IMR-90 (cell line): ENCODE measurements around the gene CDC73. TPM values are rescaled to one million over a fixed set of nuclear protein-coding genes. Genes with fewer than 3 reads are reported as not detected.

Source experiments
- ATAC-seq: fragments of 200-7000 bp; cut with Tn5 transposase; 2 replicates; pipeline ENCODE4 v1.9.1; 2020; ENCODE audit warnings: low read depth, mild to moderate bottlenecking, moderate library complexity
- BruUV-seq: library from RNA; stranded (reverse); fragments of 400-500 nt; replicated peaks from 2 replicates; lab custom pipeline; 2021; lab: Mats Ljungman, UMichigan
- CTCF ChIA-PET: fragments of 300-600 bp; formaldehyde crosslinking; extraction: SDS; loops from one replicate; lab custom pipeline; 2021; ENCODE audit warnings: antibody characterized with exemption; lab: Yijun Ruan, JAX
- POLR2A ChIA-PET: fragments of 300-600 bp; sonication (Branson Sonifier 250); formaldehyde crosslinking; loops from one replicate; lab custom pipeline; 2022; ENCODE audit warnings: antibody characterized with exemption; ENCODE audit not compliant: unreplicated experiment; lab: Charles Lee
- DNase-seq: peaks from one replicate; pipeline ENCODE4 v3.0.0; 2013
- H2AFZ ChIP-seq: replicated peaks from 2 replicates; pipeline ENCODE3; 2013; ENCODE audit warnings: low read length, mild to moderate bottlenecking; ENCODE audit not compliant: poor library complexity
- H2AK5ac ChIP-seq: 2 replicates; pipeline ENCODE4 v1.6.1; 2013; ENCODE audit warnings: low read depth, low read length, inconsistent platforms
- H2AK9ac ChIP-seq: replicated peaks from 2 replicates; pipeline ENCODE3; 2013; ENCODE audit warnings: mild to moderate bottlenecking, low read depth, low read length, moderate library complexity; ENCODE audit not compliant: poor library complexity
- H2BK120ac ChIP-seq: 2 replicates; pipeline ENCODE4 v1.6.1; 2013; ENCODE audit warnings: low read depth, low read length, inconsistent platforms
- H2BK15ac ChIP-seq: 3 replicates; pipeline ENCODE4 v1.6.1; 2013; ENCODE audit warnings: low read depth, low read length, inconsistent platforms
- H2BK20ac ChIP-seq: 2 replicates; pipeline ENCODE4 v1.6.1; 2013; ENCODE audit warnings: low read depth, mild to moderate bottlenecking, inconsistent platforms, low read length, moderate library complexity
- H2BK5ac ChIP-seq: 2 replicates; pipeline ENCODE4 v1.6.1; 2013; ENCODE audit warnings: mild to moderate bottlenecking, low read depth, low read length, inconsistent platforms; ENCODE audit not compliant: poor library complexity, severe bottlenecking
- H3K14ac ChIP-seq: replicated peaks from 2 replicates; pipeline ENCODE4 v1.6.1; 2013; ENCODE audit warnings: low read depth, low read length, inconsistent platforms
- H3K18ac ChIP-seq: 2 replicates; pipeline ENCODE4 v1.6.1; 2013; ENCODE audit warnings: low read depth, low read length, control low read depth
- H3K23ac ChIP-seq: 2 replicates; pipeline ENCODE4 v1.6.1; 2013; ENCODE audit warnings: low read depth, low read length, inconsistent platforms
- H3K27ac ChIP-seq: 2 replicates; pipeline ENCODE4 v1.5.1; 2013; ENCODE audit warnings: mild to moderate bottlenecking, control low read depth, low read length; ENCODE audit not compliant: insufficient read depth
- H3K27me3 ChIP-seq: 2 replicates; pipeline ENCODE4 v1.6.1; 2013; ENCODE audit warnings: low read length; ENCODE audit not compliant: control insufficient read depth, insufficient read depth
- H3K36me3 ChIP-seq: 2 replicates; pipeline ENCODE4 v1.6.1; 2013; ENCODE audit warnings: low read length, mixed read lengths; ENCODE audit not compliant: control insufficient read depth, insufficient read depth
- H3K4ac ChIP-seq: 2 replicates; pipeline ENCODE4 v1.6.1; 2013; ENCODE audit warnings: low read depth, low read length, inconsistent platforms
- H3K4me1 ChIP-seq: 2 replicates; pipeline ENCODE4 v1.6.1; 2013; ENCODE audit warnings: low read length, mixed read lengths; ENCODE audit not compliant: control insufficient read depth, insufficient read depth
- H3K4me2 ChIP-seq: 2 replicates; pipeline ENCODE4 v1.6.1; 2013; ENCODE audit warnings: low read depth, mild to moderate bottlenecking, control low read depth, low read length, moderate library complexity
- H3K4me3 ChIP-seq: 2 replicates; pipeline ENCODE4 v1.5.1; 2013; ENCODE audit warnings: low read depth, mild to moderate bottlenecking, control low read depth, low read length, moderate library complexity; ENCODE audit not compliant: insufficient read depth
- H3K56ac ChIP-seq: 2 replicates; pipeline ENCODE4 v1.6.1; 2013; ENCODE audit warnings: low read length, inconsistent platforms; ENCODE audit not compliant: insufficient read depth; ENCODE audit errors: extremely low read depth
- H3K79me1 ChIP-seq, 2 experiments: 2 replicates each; pipeline ENCODE4 v1.6.1; 2013; ENCODE audit warnings: low read length in 2 of 2, inconsistent platforms in 1 of 2, low read depth in 1 of 2
- H3K9ac ChIP-seq: 2 replicates; pipeline ENCODE4 v1.6.1; 2013; ENCODE audit warnings: low read depth, low read length, control low read depth
- H3K9me1 ChIP-seq: 2 replicates; pipeline ENCODE4 v1.6.1; 2013; ENCODE audit warnings: low read length, inconsistent platforms; ENCODE audit not compliant: insufficient read depth
- H3K9me3 ChIP-seq: 2 replicates; pipeline ENCODE4 v1.6.1; 2013; ENCODE audit warnings: low read length; ENCODE audit not compliant: control insufficient read depth, insufficient read depth
- H4K20me1 ChIP-seq: 2 replicates; pipeline ENCODE4 v1.6.1; 2013; ENCODE audit warnings: low read length, inconsistent platforms; ENCODE audit not compliant: insufficient read depth
- H4K5ac ChIP-seq: 2 replicates; pipeline ENCODE4 v1.6.1; 2013; ENCODE audit warnings: mild to moderate bottlenecking, low read depth, low read length, control low read depth
- H4K8ac ChIP-seq, 2 experiments: 2 replicates each; pipeline ENCODE4 v1.6.1; 2013; ENCODE audit warnings: low read depth in 2 of 2, low read length in 2 of 2, control low read depth in 1 of 2, inconsistent platforms in 1 of 2
- H4K91ac ChIP-seq: 2 replicates; pipeline ENCODE4 v1.6.1; 2013; ENCODE audit warnings: low read depth, low read length, inconsistent platforms; ENCODE audit not compliant: insufficient read depth
- BHLHE40 ChIP-seq: fragments of 150-350 bp; IDR thresholded peaks from 2 replicates; pipeline ENCODE4 v1.6.1; 2016; ENCODE audit warnings: mild to moderate bottlenecking, low read depth, low read length
- CEBPB ChIP-seq: IDR thresholded peaks from 2 replicates; pipeline ENCODE4 v1.6.1; 2012; ENCODE audit warnings: low read depth, low read length, improper control_type of control experiment
- CHD1 ChIP-seq: IDR thresholded peaks from 2 replicates; pipeline ENCODE4 v1.6.1; 2012; ENCODE audit warnings: low read depth, low read length, improper control_type of control experiment
- CTCF ChIP-seq: conservative IDR thresholded peaks from 2 replicates; pipeline ENCODE4 v1.5.1; 2012; ENCODE audit warnings: mild to moderate bottlenecking, low read depth, low read length, improper control_type of control experiment
- ELK1 ChIP-seq: fragments of 150-350 bp; IDR thresholded peaks from 2 replicates; pipeline ENCODE4 v1.6.1; 2016; ENCODE audit warnings: low read depth, mild to moderate bottlenecking, low read length, moderate library complexity, borderline replicate concordance
- FOS ChIP-seq: fragments of 150-350 bp; IDR thresholded peaks from 2 replicates; pipeline ENCODE4 v1.6.1; 2016; ENCODE audit warnings: low read depth, low read length
- MAFK ChIP-seq: IDR thresholded peaks from 2 replicates; pipeline ENCODE4 v1.6.1; 2012; ENCODE audit warnings: low read depth, low read length, improper control_type of control experiment
- MAZ ChIP-seq: IDR thresholded peaks from 2 replicates; pipeline ENCODE4 v1.6.1; 2012; ENCODE audit warnings: low read depth, mild to moderate bottlenecking, low read length, improper control_type of control experiment, moderate library complexity, borderline replicate concordance
- MXI1 ChIP-seq: IDR thresholded peaks from 2 replicates; pipeline ENCODE4 v1.6.1; 2012; ENCODE audit warnings: low read depth, mild to moderate bottlenecking, low read length, moderate library complexity, borderline replicate concordance
- NFE2L2 ChIP-seq: fragments of 150-350 bp; IDR thresholded peaks from 2 replicates; pipeline ENCODE4 v1.6.1; 2016; ENCODE audit warnings: low read depth, mild to moderate bottlenecking, low read length
- POLR2A ChIP-seq: IDR thresholded peaks from 2 replicates; pipeline ENCODE4 v1.6.1; 2012; ENCODE audit warnings: mild to moderate bottlenecking, low read depth, low read length
- RAD21 ChIP-seq: IDR thresholded peaks from 2 replicates; pipeline ENCODE4 v1.6.1; 2012; ENCODE audit warnings: low read length, improper control_type of control experiment
- RCOR1 ChIP-seq: IDR thresholded peaks from 2 replicates; pipeline ENCODE4 v1.6.1; 2012; ENCODE audit warnings: mild to moderate bottlenecking, low read length, improper control_type of control experiment; ENCODE audit not compliant: insufficient replicate concordance
- RFX5 ChIP-seq: IDR thresholded peaks from 2 replicates; pipeline ENCODE4 v1.8.0; 2012; ENCODE audit warnings: low read depth, mild to moderate bottlenecking, low read length, moderate library complexity
- SMC3 ChIP-seq: fragments of 150-350 bp; IDR thresholded peaks from 2 replicates; pipeline ENCODE4 v1.6.1; 2016; ENCODE audit warnings: low read depth, mild to moderate bottlenecking, antibody characterized with exemption, low read length, moderate library complexity
- USF2 ChIP-seq: fragments of 150-350 bp; IDR thresholded peaks from 2 replicates; pipeline ENCODE4 v1.6.1; 2017; ENCODE audit warnings: mild to moderate bottlenecking, antibody characterized with exemption, low read length, low read depth
- WGBS, 2 experiments: methylation state at CpG; one replicate each; pipeline versions ENCODE4 v1.1.5 to v1.1.7; 2013; ENCODE audit warnings: missing lambda C conversion rate in 2 of 2; ENCODE audit not compliant: insufficient read length in 1 of 2; ENCODE audit errors: extremely low coverage in 2 of 2; 5-methylcytosine and 5-hydroxymethylcytosine counted together
- dilution Hi-C: fragments of 300-500 bp; cut with HindIII; formaldehyde crosslinking; loops from one replicate; pipeline ENCODE4 v1.14.3; 2018; ENCODE audit warnings: low sequenced_read_pairs; ENCODE audit not compliant: unreplicated experiment
- in situ Hi-C: fragments of 300-500 bp; cut with MboI; formaldehyde crosslinking; loops from 3 replicates; pipeline ENCODE4 v1.14.3; 2019; ENCODE audit warnings: low sequenced_read_pairs, inconsistent platforms, mixed read lengths
- intact Hi-C: fragments of 100-400 bp; cut with micrococcal nuclease; formaldehyde crosslinking; loops from 2 replicates; pipeline ENCODE4 v1.10.0; 2022
- polyA plus RNA-seq, 3 experiments: library from polyadenylated mRNA; depleted of rRNA; stranded (reverse); fragments of >200 nt; gene quantifications; 2 replicates each; pipeline ENCODE4 v1.2.3, GENCODE V29; 2012; ENCODE audit warnings: low replicate concordance in 1 of 3
- total RNA-seq: library from RNA; depleted of rRNA; stranded (reverse); fragments of >200 nt; gene quantifications from 2 replicates; pipeline ENCODE4 v1.2.3, GENCODE V29; 2012

The CDC73 gene
- total and polyA plus RNA-seq, 2 of the 4 experiments (the other 2 are of a cell fraction): 22.1 to 29.6 TPM

GRCh38 chr1:193108471-193108870, 13.4 kb upstream of the CDC73 start:
- H3K9me1 ChIP-seq: peaks cover 9% of the 10 kb centered on the region
- H3K4ac ChIP-seq: no peak overlapping the region
- ChIA-PET POLR2A (no interaction called here), CTCF (no interaction called here)
- no peak overlapping the region for H3K4me3 ChIP-seq
- no peaks in the 10 kb centered on the region for H3K36me3 ChIP-seq
- peaks cover 7% of the 10 kb centered on the region for H3K4me1 ChIP-seq
- no peak overlapping the region for H2AK9ac ChIP-seq
- H4K8ac ChIP-seq: no peak overlapping the region
- no peak for TF ChIP-seq RCOR1
- no peak for TF ChIP-seq MXI1
- no peak for TF ChIP-seq USF2
- TF ChIP-seq CTCF: no peak
- no peak for TF ChIP-seq CEBPB
- TF ChIP-seq RFX5: no peak
- TF ChIP-seq BHLHE40: no peak
- TF ChIP-seq SMC3: no peak
- TF ChIP-seq RAD21: no peak
- TF ChIP-seq CHD1: no peak
- no peak for TF ChIP-seq MAFK
- no peak for TF ChIP-seq NFE2L2
- no peak for TF ChIP-seq POLR2A
- no peak for TF ChIP-seq ELK1
- no peak for TF ChIP-seq MAZ
- no peak for TF ChIP-seq FOS
- no peak overlapping the region for H2BK15ac ChIP-seq
- H2BK20ac ChIP-seq: no peak overlapping the region
- H3K27ac ChIP-seq: no peak overlapping the region
- H3K9ac ChIP-seq: no peak overlapping the region
- H2BK120ac ChIP-seq: no peak overlapping the region
- no peak overlapping the region for H3K56ac ChIP-seq
- no peak overlapping the region for H2AK5ac ChIP-seq
- no peak overlapping the region for H2AFZ ChIP-seq
- peaks cover 8% of the 10 kb centered on the region; the same call in 1 of the 2 replicates for H4K20me1 ChIP-seq
- BruUV-seq: no TSS peak
- no peak for ATAC-seq
- H3K79me1 ChIP-seq: peaks cover 7 to 14% of the 10 kb centered on the region in 2 experiments
- intact Hi-C loops (no loop called here), dilution Hi-C loops (no loop called here), in situ Hi-C loops (no loop called here)
- H3K9me3 ChIP-seq: no peaks in the 10 kb centered on the region
- 100% methylated on average over 1 of the region's 3 CpGs; no CpG with 5 or more reads in 1 of the 2 experiments for WGBS, 2 experiments
- no peak for DNase-seq
- H3K14ac ChIP-seq: no peak overlapping the region
- H3K23ac ChIP-seq: no peak overlapping the region
- H4K5ac ChIP-seq: no peak overlapping the region
- no peak overlapping the region for H3K18ac ChIP-seq
- no peaks in the 10 kb centered on the region for H3K27me3 ChIP-seq
- H4K91ac ChIP-seq: no peak overlapping the region
- no peak overlapping the region for H3K4me2 ChIP-seq
- H2BK5ac ChIP-seq: no peak overlapping the region
